Measurements from ENCODE around the gene BRPF3.

- TF ChIP-seq CTCF (conservative IDR thresholded peaks at IDR 0.05; ENCODE audit: low read depth, low read length): no peak
- no peak for TF ChIP-seq EZH2 (IDR thresholded peaks at IDR 0.05; ENCODE audit: low read length, unreplicated experiment)
Measured at GRCh38 chr6:36268478-36269275, 72.1 kb downstream of the BRPF3 start.
